ENCODE results near the gene FOXO6.

GRCh38 chr1:41414716-41415306 lies 53.6 kb downstream of the FOXO6 start:
- no peak for TF ChIP-seq ZNF143 (CRISPR knock-in tag; IDR thresholded peaks at IDR 0.05)
- TF ChIP-seq ZNF710 (CRISPR knock-in tag; IDR thresholded peaks at IDR 0.05; ENCODE audit: borderline replicate concordance): no peak
- no peak for TF ChIP-seq SP1 (IDR thresholded peaks at IDR 0.05)
- no peak for TF ChIP-seq SP1 (CRISPR knock-in tag; IDR thresholded peaks at IDR 0.05)
- no peak for TF ChIP-seq FOXK1 (CRISPR knock-in tag; IDR thresholded peaks at IDR 0.05; ENCODE audit: borderline replicate concordance, low read depth)
- no peak for TF ChIP-seq FOXM1 (CRISPR knock-in tag; IDR thresholded peaks at IDR 0.05)
- no peak for TF ChIP-seq ZNF749 (CRISPR knock-in tag; IDR thresholded peaks at IDR 0.05; ENCODE audit: borderline replicate concordance)

Data from HepG2 (cell line).